Liver (tissue), 9 donors: ENCODE measurements around the gene MAX. TPM values are rescaled to one million over a fixed set of nuclear protein-coding genes. Genes with fewer than 3 reads are reported as not detected.

ENCODE experiments used
- DNase-seq: peaks from one replicate; pipeline ENCODE4 v3.0.0-alpha.2; 2017; ENCODE audit warnings: low spot score
- H3K27ac ChIP-seq, 2 donors: one replicate each; pipeline ENCODE4 v1.7.0; 2013; ENCODE audit warnings: inconsistent platforms in 2 of 2, low read length in 2 of 2, control low read depth in 1 of 2, low read depth in 1 of 2, mild to moderate bottlenecking in 1 of 2
- H3K27me3 ChIP-seq, 4 donors: one replicate each; pipeline versions ENCODE4 v1.6.1 to v1.7.0; 2013; ENCODE audit warnings: low read length in 3 of 4, inconsistent platforms in 1 of 4, mild to moderate bottlenecking in 1 of 4, moderate library complexity in 1 of 4; ENCODE audit not compliant: control insufficient read depth in 4 of 4, insufficient read depth in 4 of 4
- H3K36me3 ChIP-seq, 4 donors: one replicate each; pipeline versions ENCODE4 v1.6.1 to v1.7.0; 2013; ENCODE audit warnings: low read length in 3 of 4, mild to moderate bottlenecking in 3 of 4, low read depth in 1 of 4, moderate library complexity in 1 of 4; ENCODE audit not compliant: control insufficient read depth in 4 of 4, insufficient read depth in 3 of 4
- H3K4me1 ChIP-seq, 4 donors: one replicate each; pipeline versions ENCODE4 v1.6.1 to v1.7.0; 2013; ENCODE audit warnings: low read length in 3 of 4, mild to moderate bottlenecking in 3 of 4, moderate library complexity in 1 of 4; ENCODE audit not compliant: control insufficient read depth in 4 of 4, insufficient read depth in 4 of 4
- H3K4me3 ChIP-seq, 3 donors: one replicate each; pipeline versions ENCODE4 v1.6.1 to v1.7.0; 2013; ENCODE audit warnings: low read length in 3 of 3, control low read depth in 1 of 3, low read depth in 1 of 3, mild to moderate bottlenecking in 1 of 3
- H3K9ac ChIP-seq, 2 donors: one replicate each; pipeline ENCODE4 v1.7.0; 2013; ENCODE audit warnings: low read length in 2 of 2, mild to moderate bottlenecking in 2 of 2, moderate library complexity in 2 of 2, control low read depth in 1 of 2, low read depth in 1 of 2
- H3K9me3 ChIP-seq, 4 donors: one replicate each; pipeline versions ENCODE4 v1.6.1 to v1.7.0; 2013; ENCODE audit warnings: low read length in 3 of 4; ENCODE audit not compliant: control insufficient read depth in 4 of 4
- ATF3 ChIP-seq: IDR thresholded peaks from 2 replicates; pipeline ENCODE4 v1.6.1; 2016; ENCODE audit warnings: antibody characterized with exemption
- EGR1 ChIP-seq, 2 donors: IDR thresholded peaks; 2 replicates each; pipeline ENCODE4 v1.6.1; 2016 to 2018; ENCODE audit warnings: antibody characterized with exemption in 2 of 2, low read depth in 2 of 2
- FOXA1 ChIP-seq: IDR thresholded peaks from 2 replicates; pipeline ENCODE4 v1.6.1; 2016; ENCODE audit warnings: antibody characterized with exemption
- GABPA ChIP-seq, 2 donors: IDR thresholded peaks in 1 of 2; conservative IDR thresholded peaks in 1 of 2; 2 replicates each; pipeline ENCODE4 v1.6.1; 2016; ENCODE audit warnings: antibody characterized with exemption in 2 of 2, mild to moderate bottlenecking in 1 of 2, moderate library complexity in 1 of 2
- HNF4A ChIP-seq, 2 donors: conservative IDR thresholded peaks; 2 replicates each; pipeline ENCODE4 v1.6.1; 2016; ENCODE audit warnings: antibody characterized with exemption in 2 of 2, mild to moderate bottlenecking in 2 of 2
- HNF4G ChIP-seq: IDR thresholded peaks from 2 replicates; pipeline ENCODE4 v1.6.1; 2016; ENCODE audit warnings: antibody characterized with exemption
- JUND ChIP-seq, 2 donors: IDR thresholded peaks; 2 replicates each; pipeline ENCODE4 v1.6.1; 2016; ENCODE audit warnings: antibody characterized with exemption in 2 of 2
- NR2F2 ChIP-seq: IDR thresholded peaks from 2 replicates; pipeline ENCODE4 v1.6.1; 2016; ENCODE audit warnings: antibody characterized with exemption
- REST ChIP-seq: IDR thresholded peaks from 2 replicates; pipeline ENCODE4 v1.6.1; 2016; ENCODE audit warnings: antibody characterized with exemption, mild to moderate bottlenecking
- RXRA ChIP-seq, 2 donors: IDR thresholded peaks; 2 replicates each; pipeline ENCODE4 v1.6.1; 2017 to 2018; ENCODE audit warnings: antibody characterized with exemption in 2 of 2, mild to moderate bottlenecking in 1 of 2
- YY1 ChIP-seq: IDR thresholded peaks from 2 replicates; pipeline ENCODE4 v1.6.1; 2016; ENCODE audit warnings: antibody characterized with exemption, mild to moderate bottlenecking
- WGBS: extraction: QIAGEN DNeasy Blood & Tissue Kit; methylation state at CpG from one replicate; pipeline ENCODE4 v1.1.7; 2013; 5-methylcytosine and 5-hydroxymethylcytosine counted together
- polyA plus RNA-seq, 2 donors: library from polyadenylated mRNA; stranded (reverse) in 1 of 2; unstranded in 1 of 2; fragments of 200-250 nt in 1 of 2; fragments of >200 nt in 1 of 2; fragmentation: Nextera tagmentation in 1 of 2; extraction: Ambion mirVana in 1 of 2; gene quantifications; one replicate each; pipeline versions ENCODE4 v1.2.1 to v1.2.3, GENCODE V29; 2013 to 2015
- total RNA-seq, 2 donors: library from RNA; depleted of rRNA; stranded (reverse); fragments of >200 nt; gene quantifications; one replicate each; pipeline ENCODE4 v1.2.3, GENCODE V29; 2014
- TF ChIP-seq, protein P1 (sequence below): IDR thresholded peaks from 2 replicates; pipeline ENCODE4 v1.6.1; 2016; ENCODE audit warnings: antibody characterized with exemption
- TF ChIP-seq, protein P2 (sequence below): fragments of 150-350 bp; IDR thresholded peaks from 2 replicates; pipeline ENCODE4 v1.5.1; 2017; ENCODE audit warnings: improper control_type of control experiment, low read depth, low read length; ENCODE audit not compliant: missing input control
- TF ChIP-seq, protein P3 (sequence below): IDR thresholded peaks from 2 replicates; pipeline ENCODE4 v1.6.1; 2016; ENCODE audit warnings: antibody characterized with exemption
- donor health status: healthy.
- donor health status: healthy.
- donor health status: healthy.
- donor health status: healthy.
- donor health status: healthy.

The MAX gene
- total and polyA plus RNA-seq, 4 donors, result 14.8 to 27.0 (median 16.9) TPM

GRCh38 chr14:65109357-65109756 lies 7.0 kb upstream of the MAX start:
- Histone ChIP-seq H3K27ac (no peak overlapping the region), H3K27me3 (no peaks in the 10 kb centered on the region), H3K4me3 (no peak overlapping the region), H3K36me3 (no peaks in the 10 kb centered on the region), H3K9me3 (no peaks in the 10 kb centered on the region), H3K9ac (no peak overlapping the region), H3K4me1 (no peaks in the 10 kb centered on the region)
- DNase-seq, result no peak
- 83% methylated on average over 4 of the region's 4 CpGs for WGBS
- no peak for TF ChIP-seq ATF3
- no peak for TF ChIP-seq GABPA (IDR thresholded peaks at IDR 0.05 in 1 of 2, conservative IDR thresholded peaks at IDR 0.05 in 1 of 2)
- TF ChIP-seq, protein P1, sequence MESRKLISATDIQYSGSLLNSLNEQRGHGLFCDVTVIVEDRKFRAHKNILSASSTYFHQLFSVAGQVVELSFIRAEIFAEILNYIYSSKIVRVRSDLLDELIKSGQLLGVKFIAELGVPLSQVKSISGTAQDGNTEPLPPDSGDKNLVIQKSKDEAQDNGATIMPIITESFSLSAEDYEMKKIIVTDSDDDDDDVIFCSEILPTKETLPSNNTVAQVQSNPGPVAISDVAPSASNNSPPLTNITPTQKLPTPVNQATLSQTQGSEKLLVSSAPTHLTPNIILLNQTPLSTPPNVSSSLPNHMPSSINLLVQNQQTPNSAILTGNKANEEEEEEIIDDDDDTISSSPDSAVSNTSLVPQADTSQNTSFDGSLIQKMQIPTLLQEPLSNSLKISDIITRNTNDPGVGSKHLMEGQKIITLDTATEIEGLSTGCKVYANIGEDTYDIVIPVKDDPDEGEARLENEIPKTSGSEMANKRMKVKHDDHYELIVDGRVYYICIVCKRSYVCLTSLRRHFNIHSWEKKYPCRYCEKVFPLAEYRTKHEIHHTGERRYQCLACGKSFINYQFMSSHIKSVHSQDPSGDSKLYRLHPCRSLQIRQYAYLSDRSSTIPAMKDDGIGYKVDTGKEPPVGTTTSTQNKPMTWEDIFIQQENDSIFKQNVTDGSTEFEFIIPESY, result no peak
- no peak for TF ChIP-seq HNF4G
- no peak for TF ChIP-seq REST
- no peak for TF ChIP-seq HNF4A (conservative IDR thresholded peaks at IDR 0.05)

- TF ChIP-seq EGR1 (IDR thresholded peaks at IDR 0.05; ENCODE audit: low read depth in 2 of 2) (no peak), YY1 (no peak), ATF3 (no peak), RXRA (IDR thresholded peaks at IDR 0.05) (no peak), JUND (IDR thresholded peaks at IDR 0.05) (no peak), HNF4G (no peak), REST (no peak), FOXA1 (no peak), NR2F2 (no peak), HNF4A (conservative IDR thresholded peaks at IDR 0.05) (no peak)
- TF ChIP-seq, protein P2, sequence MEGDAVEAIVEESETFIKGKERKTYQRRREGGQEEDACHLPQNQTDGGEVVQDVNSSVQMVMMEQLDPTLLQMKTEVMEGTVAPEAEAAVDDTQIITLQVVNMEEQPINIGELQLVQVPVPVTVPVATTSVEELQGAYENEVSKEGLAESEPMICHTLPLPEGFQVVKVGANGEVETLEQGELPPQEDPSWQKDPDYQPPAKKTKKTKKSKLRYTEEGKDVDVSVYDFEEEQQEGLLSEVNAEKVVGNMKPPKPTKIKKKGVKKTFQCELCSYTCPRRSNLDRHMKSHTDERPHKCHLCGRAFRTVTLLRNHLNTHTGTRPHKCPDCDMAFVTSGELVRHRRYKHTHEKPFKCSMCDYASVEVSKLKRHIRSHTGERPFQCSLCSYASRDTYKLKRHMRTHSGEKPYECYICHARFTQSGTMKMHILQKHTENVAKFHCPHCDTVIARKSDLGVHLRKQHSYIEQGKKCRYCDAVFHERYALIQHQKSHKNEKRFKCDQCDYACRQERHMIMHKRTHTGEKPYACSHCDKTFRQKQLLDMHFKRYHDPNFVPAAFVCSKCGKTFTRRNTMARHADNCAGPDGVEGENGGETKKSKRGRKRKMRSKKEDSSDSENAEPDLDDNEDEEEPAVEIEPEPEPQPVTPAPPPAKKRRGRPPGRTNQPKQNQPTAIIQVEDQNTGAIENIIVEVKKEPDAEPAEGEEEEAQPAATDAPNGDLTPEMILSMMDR, result no peak
- TF ChIP-seq, protein P3, sequence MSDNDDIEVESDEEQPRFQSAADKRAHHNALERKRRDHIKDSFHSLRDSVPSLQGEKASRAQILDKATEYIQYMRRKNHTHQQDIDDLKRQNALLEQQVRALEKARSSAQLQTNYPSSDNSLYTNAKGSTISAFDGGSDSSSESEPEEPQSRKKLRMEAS, result no peak
- TF ChIP-seq, protein P1, result no peak
- 86% methylated on average over 1 of the region's 1 CpG for WGBS
- Histone ChIP-seq H3K9me3 (no peaks in the 10 kb centered on the region), H3K36me3 (no peaks in the 10 kb centered on the region), H3K27me3 (no peaks in the 10 kb centered on the region), H3K4me1 (peaks cover 2 to 6% (median 5%) of the 10 kb centered on the region in 4 donors), H3K9ac (no peak overlapping the region), H3K4me3 (no peak overlapping the region), H3K27ac (no peak overlapping the region)
- no peak for DNase-seq
Observed at GRCh38 chr14:65107200-65107599, 4.9 kb upstream of the MAX start.
